HG03045 (cell line): ENCODE results near the gene RASSF10.

Experiments
- ATAC-seq: cut with Tn5 transposase; IDR thresholded peaks from one replicate; pipeline ENCODE4 v1.9.1; 2021; ENCODE audit warnings: mild to moderate bottlenecking, moderate library complexity; ENCODE audit not compliant: unreplicated experiment

Gene RASSF10

DNA sequence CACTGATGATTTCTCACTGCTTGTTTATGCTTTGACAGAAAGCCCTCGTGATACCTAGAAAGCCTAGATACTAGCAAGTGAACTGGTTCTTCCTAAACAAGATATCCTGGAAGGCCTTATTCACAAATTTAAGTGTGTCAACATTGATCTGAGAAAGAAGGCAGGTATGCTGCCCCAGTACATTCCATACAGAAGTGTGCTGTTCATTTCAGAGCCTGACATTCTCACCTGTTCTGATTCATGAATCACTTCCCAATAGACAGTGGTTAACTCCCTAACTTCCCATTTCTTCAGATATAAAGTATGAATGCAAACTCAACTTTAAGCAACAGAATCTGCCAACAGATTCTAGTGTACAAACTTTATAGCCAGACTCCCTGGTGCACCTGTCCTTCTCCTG lies 15.5 kb upstream of the RASSF10 start:
- ATAC-seq = no peak

DNA sequence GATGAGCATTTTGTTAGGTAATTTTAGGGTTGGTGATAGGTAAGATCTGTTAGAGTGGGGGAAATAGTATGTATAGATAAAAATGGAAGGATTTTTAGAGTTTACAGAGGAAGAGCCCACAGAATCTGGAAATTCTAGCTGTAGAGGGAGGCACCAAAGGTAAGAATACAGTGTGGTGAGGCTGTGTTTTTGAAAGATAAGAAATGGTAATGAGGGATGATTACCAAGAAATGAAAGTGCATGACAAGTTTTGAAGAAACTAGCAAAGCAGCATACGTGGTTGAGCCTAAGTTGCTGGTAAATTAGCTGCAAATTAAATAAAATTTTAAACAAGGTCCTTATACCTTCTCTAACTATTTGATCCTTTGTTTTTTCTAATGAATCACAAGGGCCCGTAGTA lies 14.6 kb upstream of the RASSF10 start:
- no peak for ATAC-seq

GRCh38 chr11:12995188-12995587 lies 13.9 kb upstream of the RASSF10 start:
- ATAC-seq = no peak

DNA sequence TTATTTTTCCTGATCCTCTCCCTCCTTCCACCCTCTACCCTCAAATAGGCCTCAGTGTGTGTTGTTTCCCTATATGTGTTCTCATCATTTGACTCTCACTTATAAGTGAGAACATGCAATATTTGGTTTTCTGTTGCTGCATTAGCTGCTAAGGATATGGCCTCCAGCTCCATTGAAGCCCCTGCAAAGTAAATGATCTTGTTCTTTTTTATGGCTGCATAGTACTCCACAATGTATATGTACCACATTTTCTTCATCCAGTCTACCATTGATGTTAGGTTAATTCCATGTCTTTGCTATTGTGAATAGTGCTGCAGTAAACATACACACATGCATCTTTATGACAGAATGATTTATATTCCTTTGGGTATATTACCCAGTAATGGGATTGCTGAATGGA lies 13.3 kb upstream of the RASSF10 start:
- no peak for ATAC-seq

- no peak for ATAC-seq
Observed at GRCh38 chr11:12997168-12997567, 11.9 kb upstream of the RASSF10 start.

- ATAC-seq = no peak
Observed at GRCh38 chr11:12998336-12998735, 10.8 kb upstream of the RASSF10 start.

DNA sequence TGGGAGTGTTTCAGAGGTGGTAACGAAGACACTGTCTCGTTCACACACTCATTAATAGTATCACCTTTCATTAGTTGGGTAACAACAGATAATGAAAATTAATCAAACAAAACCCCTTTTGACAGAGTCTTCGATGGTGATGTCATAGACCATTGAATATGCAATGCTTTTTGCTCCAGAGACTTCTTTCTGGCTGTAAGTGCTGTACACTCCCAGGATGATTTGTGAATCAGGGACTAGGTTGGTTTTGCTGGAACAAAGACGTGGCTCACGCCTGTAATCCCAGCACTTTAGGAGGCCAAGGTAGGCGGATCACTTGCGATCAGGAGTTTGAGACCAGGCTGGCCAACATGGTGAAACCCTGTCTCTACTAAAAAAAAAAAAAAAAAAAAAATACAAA lies 9.5 kb upstream of the RASSF10 start:
- ATAC-seq = no peak

DNA sequence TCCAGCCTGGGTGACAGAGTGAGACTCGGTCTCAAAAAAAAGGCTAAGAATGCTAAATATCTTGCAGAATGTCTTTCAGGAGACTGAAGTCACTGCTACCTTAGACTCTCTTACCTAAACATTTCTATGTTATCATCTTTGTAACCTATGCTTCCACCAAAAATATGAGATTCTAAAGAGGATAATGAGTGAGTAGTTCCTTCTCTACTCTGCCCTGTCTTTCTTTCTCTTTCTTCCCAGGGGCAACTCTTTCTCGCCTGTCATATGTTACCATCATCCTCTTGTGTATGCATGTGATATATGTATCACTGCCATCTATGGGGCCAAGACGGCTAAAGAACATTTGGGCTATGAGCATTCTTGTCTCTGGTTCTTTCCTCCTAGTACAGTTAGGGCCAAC lies 9.0 kb upstream of the RASSF10 start:
- ATAC-seq = no peak

DNA sequence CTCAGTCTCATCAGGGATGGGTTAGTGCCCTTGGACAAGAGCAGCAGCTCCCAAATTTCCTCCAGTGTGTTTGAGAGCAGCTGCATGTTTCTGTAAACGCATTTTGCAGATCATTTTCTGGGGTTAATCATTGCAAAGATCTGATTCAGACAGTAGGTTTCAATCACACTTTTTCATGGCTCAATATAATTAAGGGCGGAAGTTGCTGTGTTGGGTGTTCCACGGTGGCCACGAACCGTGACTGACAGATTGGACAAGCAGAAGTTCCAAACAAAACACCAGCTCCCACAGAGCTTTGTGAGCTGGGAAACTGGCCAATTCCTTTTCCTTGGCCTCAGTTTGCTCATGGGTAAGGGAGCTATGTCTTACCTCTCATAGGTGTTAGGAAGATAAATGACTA lies 8.4 kb upstream of the RASSF10 start:
- no peak for ATAC-seq

DNA sequence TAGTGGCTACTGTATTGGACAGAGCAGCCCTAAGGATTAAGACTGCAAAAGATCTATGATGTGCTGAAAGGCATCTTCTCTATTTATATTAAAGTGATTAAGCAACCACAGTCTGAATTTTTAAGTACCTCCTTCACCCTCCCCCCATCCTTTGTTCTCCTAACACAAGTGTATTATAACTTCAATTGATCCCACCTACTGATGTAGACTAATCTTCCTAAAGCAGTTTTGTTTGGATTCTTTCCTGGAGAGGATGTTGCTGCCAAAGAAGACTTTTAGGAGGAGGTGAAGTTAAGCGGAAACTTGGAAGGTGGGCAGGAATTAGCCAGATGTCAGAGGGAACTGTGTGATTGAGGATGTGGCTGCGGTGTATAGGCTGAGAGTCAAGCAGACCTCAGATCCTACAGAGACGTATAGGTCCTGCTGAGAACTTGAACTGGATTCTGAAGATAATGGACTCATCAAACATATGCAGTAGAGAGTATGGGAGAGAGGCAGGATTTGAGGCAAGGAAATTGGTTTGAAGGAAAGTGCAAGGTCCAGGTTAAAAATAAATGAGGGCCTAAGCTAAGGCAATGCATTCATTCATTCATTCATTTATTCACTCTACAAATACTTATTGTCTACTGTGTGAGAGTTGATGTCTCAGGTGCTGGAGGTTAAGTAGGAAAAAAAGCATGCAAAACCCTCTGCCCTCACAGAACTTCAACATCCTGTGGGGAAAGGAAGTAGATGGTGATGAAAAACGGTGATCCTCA lies 5.2 kb upstream of the RASSF10 start:
- no peak for ATAC-seq

DNA sequence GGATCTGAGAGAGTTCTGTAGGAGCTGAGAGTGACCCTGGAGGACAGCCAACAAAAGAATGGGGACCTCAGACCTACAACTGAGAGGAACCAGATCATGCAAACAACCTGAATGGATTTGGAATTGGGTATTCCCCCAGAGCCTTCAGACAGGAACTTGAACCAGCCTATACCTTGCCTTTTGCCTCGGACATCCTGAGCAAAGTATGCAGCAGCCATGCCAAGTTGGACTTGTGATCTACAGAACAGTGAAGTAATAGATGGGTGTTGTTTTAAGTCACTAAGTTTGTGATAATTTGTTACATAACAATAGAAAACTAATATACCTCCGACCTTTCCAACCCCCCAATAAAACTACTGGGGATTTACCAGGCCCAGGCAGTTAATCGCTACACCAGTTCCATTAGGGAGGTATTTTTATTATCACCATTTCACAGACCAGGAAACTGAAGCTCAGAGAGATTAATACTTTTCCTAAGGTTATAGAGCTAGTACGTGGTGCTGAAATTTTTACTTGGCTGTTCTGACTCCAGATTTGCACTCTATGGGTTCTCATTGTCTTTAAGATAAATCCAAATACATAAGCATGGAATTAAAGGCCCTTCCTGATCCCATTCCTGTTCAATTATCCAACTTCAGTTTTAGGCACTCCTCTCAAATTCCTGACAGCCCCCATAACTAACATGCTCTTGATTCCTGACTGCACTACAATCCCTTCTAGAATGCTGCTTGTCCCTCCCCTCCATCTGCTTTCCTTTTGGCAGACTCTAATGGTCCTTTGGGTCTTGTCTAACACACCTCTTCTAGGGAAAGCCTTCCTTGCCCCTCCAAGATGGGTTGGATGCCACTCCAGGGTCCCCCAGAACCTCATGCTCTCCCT lies 1.7 kb upstream of the RASSF10 start:
- no peak for ATAC-seq

DNA sequence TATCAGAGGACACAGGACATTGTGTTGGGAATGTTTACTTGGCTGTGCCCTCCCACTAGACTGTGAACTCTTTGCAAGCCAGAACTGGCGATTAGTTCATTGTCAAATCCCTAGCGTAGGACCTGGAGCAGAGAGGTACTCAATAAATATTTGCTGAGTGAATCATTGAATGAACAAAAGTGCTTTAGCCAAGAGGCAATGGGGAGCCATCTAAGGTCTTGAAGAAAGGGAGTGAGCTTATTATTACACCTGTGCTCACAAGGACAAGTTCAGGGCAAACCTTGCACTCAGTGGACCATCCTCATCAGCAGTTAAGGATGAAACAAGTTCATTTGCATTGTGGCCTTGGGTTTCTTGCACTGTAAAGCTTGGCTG lies 1.1 kb upstream of the RASSF10 start:
- ATAC-seq = no peak

GRCh38 chr11:13009476-13009920 lies 382 bp downstream of the RASSF10 start:
- ATAC-seq = no peak

DNA sequence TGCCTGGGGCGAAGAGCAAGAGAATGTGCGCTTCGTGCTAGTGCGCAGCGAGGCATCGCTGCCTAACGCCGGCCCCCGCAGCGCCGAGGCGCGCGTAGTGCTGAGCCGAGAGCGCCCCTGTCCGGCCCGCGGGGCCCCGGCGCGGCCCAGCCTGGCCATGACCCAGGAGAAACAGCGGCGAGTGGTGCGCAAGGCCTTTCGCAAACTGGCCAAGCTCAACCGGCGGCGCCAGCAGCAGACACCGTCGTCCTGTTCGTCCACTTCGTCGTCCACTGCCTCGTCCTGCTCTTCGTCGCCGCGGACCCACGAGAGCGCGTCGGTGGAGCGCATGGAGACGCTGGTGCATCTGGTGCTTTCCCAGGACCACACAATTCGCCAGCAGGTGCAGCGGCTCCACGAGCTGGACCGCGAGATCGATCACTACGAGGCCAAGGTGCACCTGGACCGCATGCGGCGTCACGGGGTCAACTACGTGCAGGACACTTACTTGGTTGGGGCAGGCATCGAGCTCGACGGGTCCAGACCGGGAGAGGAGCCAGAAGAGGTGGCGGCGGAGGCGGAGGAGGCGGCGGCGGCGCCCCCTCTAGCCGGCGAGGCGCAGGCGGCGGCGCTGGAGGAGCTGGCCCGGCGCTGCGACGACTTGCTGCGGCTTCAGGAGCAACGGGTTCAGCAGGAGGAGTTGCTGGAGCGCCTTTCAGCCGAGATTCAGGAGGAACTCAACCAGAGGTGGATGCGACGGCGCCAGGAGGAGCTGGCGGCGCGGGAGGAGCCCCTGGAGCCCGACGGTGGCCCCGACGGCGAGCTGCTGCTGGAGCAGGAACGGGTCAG lies 1.0 kb downstream of the RASSF10 start:
- ATAC-seq = no peak

DNA sequence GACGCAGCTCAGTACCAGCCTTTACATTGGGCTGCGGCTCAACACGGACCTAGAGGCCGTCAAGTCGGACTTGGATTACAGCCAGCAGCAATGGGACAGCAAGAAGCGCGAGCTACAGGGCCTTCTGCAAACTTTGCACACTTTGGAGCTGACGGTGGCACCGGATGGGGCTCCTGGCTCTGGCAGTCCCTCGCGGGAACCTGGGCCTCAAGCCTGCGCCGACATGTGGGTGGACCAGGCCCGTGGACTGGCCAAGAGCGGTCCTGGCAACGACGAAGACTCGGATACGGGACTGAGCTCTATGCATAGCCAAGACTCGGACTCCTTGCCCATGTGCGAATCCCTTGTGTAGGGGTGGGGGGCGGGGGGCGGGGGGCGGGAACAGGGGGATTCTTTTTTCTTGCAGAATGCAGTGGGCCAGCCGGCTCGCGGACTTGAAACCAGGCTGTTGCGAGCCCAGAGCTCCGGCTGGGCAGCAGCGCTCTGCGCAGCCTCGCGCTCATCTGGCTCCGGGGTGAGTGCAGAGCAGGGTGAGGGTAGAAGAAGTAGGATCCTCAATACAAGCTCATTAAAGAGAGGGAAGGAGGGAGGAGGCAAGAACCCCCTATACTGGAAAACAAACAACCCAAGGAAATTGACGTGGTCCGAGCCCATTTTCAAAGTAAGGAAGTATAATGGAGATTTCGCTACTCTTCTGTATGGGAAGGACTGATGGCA lies 1.8 kb downstream of the RASSF10 start:
- ATAC-seq = no peak

- no peak for ATAC-seq
Observed at GRCh38 chr11:13011466-13012055, 2.4 kb downstream of the RASSF10 start.

- ATAC-seq = no peak
Observed at GRCh38 chr11:13012056-13012661, 3.0 kb downstream of the RASSF10 start.

DNA sequence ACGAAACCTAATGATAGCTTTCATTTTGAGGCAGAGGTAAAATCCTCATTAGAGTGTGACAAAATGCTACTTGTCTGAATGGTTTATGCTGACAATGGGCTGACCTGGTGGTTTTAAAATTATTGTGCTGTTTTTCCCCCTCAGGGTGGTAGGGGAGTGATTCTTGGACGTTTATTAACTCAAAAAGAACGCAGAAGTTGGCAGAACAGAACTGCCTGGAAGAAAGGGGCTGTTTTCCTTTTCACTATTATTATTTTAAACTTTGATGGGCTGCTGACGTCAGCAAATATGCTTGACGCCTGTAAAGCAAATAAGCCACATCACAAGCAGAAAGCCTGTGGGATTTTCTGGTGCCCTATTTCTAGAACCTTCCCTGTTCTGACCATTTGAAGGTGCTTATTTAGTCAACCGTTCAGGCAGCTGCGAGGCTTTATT lies 4.0 kb downstream of the RASSF10 start:
- ATAC-seq = no peak

DNA sequence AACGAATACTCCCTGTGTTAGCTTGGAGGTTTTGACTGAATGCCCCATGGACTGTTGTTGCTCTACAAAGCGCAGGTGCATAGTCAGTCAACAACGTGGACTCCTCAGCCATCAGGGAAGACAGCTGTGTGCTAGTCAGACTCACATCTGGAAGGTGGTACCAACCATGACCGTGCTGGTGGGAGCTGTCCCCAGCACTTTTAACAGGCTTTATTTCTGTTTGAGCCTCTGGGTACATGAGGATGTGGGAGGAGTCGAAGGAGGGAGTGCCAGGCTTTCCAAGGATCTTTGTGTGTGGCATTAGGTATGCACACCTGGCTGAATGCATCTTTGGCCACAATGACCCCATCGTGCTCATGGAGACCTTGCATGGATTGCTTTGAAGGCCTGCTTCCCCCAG lies 6.6 kb downstream of the RASSF10 start:
- ATAC-seq = no peak

DNA sequence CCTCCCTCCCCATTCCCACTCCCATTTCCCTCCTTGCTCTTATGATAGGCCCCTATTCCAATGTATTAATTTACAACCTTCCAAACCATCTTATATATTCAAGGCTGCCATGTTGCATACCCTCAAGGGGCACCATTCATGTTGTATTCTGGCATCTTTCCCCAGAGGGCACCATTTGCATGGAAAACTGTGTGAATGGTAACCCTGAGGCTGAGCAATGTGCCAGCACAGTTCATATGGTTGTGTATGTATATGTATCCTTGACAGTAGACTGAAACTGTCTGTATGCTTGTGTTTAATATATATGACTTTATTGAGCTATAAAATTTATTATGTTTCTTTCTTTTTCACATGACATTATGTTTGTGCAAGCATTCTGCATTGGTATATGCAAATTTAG lies 7.3 kb downstream of the RASSF10 start:
- ATAC-seq = no peak
